K562 (cell line): Measurements from ENCODE around the gene MAST4. TPM values are rescaled to one million over a fixed set of nuclear protein-coding genes. Genes with fewer than 3 reads are reported as not detected.

ENCODE experiments used
- ATAC-seq: fragments of 200-7000 bp; cut with Tn5 transposase; 3 replicates; pipeline ENCODE4 v1.9.1; 2020; ENCODE audit warnings: moderate library complexity
- BruUV-seq: library from RNA; stranded (reverse); fragments of 400-500 nt; replicated peaks from 2 replicates; lab custom pipeline; 2021; lab: Mats Ljungman, UMichigan
- CTCF ChIA-PET: fragments of 300-600 bp; formaldehyde crosslinking; extraction: SDS; loops from one replicate; lab custom pipeline; 2021; ENCODE audit warnings: low intra/inter-chr PET ratio; lab: Yijun Ruan, JAX
- POLR2A ChIA-PET: fragments of 300-600, 350-650 bp; sonication (Branson Sonifier 250); formaldehyde crosslinking; extraction: SDS; loops from one replicate; lab custom pipeline; 2021; ENCODE audit warnings: antibody characterized with exemption, inconsistent platforms; lab: Yijun Ruan, JAX
- DNase-seq, 4 experiments: peaks; one replicate each; pipeline versions ENCODE4 v3.0.0 to v3.0.0-alpha.2; 2011 to 2018; ENCODE audit warnings: low spot score in 3 of 4, mixed read lengths in 3 of 4; ENCODE audit errors: extremely low read depth in 1 of 4
- FAIRE-seq: peaks from 2 replicates; lab custom pipeline; 2011; peaks lifted over from hg19 to GRCh38; lab: Jason Lieb, UNC
- H2AFZ ChIP-seq: 2 replicates; pipeline ENCODE4 v1.6.0; 2011; ENCODE audit warnings: low read depth, low read length, control low read depth, inconsistent platforms
- H3K27ac ChIP-seq: fragments of 200-600 bp; 3 replicates; pipeline ENCODE4 v1.8.0; 2011; ENCODE audit warnings: low read depth, mild to moderate bottlenecking, control low read depth, inconsistent platforms, low read length, moderate library complexity, mixed read lengths; ENCODE audit errors: extremely low read depth
- H3K27me3 ChIP-seq, 2 experiments: fragments of 300-600 bp in 1 of 2; 2 replicates in 1 of 2; 3 replicates in 1 of 2; pipeline versions ENCODE4 v1.6.0 to v1.8.0; 2011; ENCODE audit warnings: inconsistent platforms in 2 of 2, low read length in 2 of 2, mild to moderate bottlenecking in 1 of 2, mixed read lengths in 1 of 2, moderate library complexity in 1 of 2; ENCODE audit not compliant: control insufficient read depth in 2 of 2, insufficient read depth in 2 of 2
- H3K36me3 ChIP-seq: fragments of 300-600 bp; 3 replicates; pipeline ENCODE4 v1.8.0; 2011; ENCODE audit warnings: mild to moderate bottlenecking, low read length, inconsistent platforms; ENCODE audit not compliant: control insufficient read depth, insufficient read depth
- H3K4me1 ChIP-seq, 2 experiments: fragments of 200-600 bp in 1 of 2; replicated peaks in 1 of 2; 2 replicates in 1 of 2; 3 replicates in 1 of 2; pipeline versions ENCODE4 v1.5.1 to v1.8.0; 2011; ENCODE audit warnings: inconsistent platforms in 2 of 2, low read length in 2 of 2, mild to moderate bottlenecking in 1 of 2, mixed read lengths in 1 of 2, moderate library complexity in 1 of 2; ENCODE audit not compliant: control insufficient read depth in 2 of 2, insufficient read depth in 2 of 2
- H3K4me2 ChIP-seq: 2 replicates; pipeline ENCODE4 v1.6.1; 2011; ENCODE audit warnings: low read length, control low read depth, inconsistent platforms, mixed read lengths; ENCODE audit not compliant: insufficient read depth
- H3K4me3 ChIP-seq: fragments of 200-600 bp; sonication (generic), shearing (Covaris generic); 2 replicates; pipeline ENCODE4 v1.5.1; 2016; ENCODE audit warnings: control low read depth, inconsistent platforms
- H3K79me2 ChIP-seq: fragments of 200-600 bp; 3 replicates; pipeline ENCODE4 v1.8.0; 2011; ENCODE audit warnings: low read length, inconsistent platforms; ENCODE audit not compliant: control insufficient read depth, insufficient read depth
- H3K9ac ChIP-seq, 2 experiments: 2 replicates each; pipeline versions ENCODE4 v1.6.0 to v1.6.1; 2011; ENCODE audit warnings: low read depth in 2 of 2, low read length in 2 of 2, control low read depth in 1 of 2, inconsistent platforms in 1 of 2, mild to moderate bottlenecking in 1 of 2, mixed read lengths in 1 of 2; ENCODE audit not compliant: insufficient read depth in 1 of 2
- H3K9me1 ChIP-seq: one replicate; pipeline ENCODE4 v1.6.0; 2011; ENCODE audit warnings: inconsistent platforms, mild to moderate bottlenecking, low read length, moderate library complexity; ENCODE audit not compliant: control insufficient read depth, insufficient read depth
- H3K9me3 ChIP-seq: replicated peaks from 2 replicates; pipeline ENCODE4 v1.5.1; 2011; ENCODE audit warnings: low read depth, low read length, inconsistent platforms; ENCODE audit not compliant: control insufficient read depth, insufficient read depth
- H4K20me1 ChIP-seq: replicated peaks from 2 replicates; pipeline ENCODE4 v1.6.1; 2011; ENCODE audit warnings: low read length, inconsistent platforms, mixed read lengths; ENCODE audit not compliant: control insufficient read depth, insufficient read depth
- ELF1 ChIP-seq: fragments of 200-800 bp; sonication (Bioruptor generic); IDR thresholded peaks from 2 replicates; pipeline ENCODE4 v1.6.1; 2016; ENCODE audit warnings: missing genetic modification characterization, missing compliant biosample characterization
- HIVEP1 ChIP-seq: fragments of 250-450 bp; sonication (Bioruptor Pico); IDR thresholded peaks from 2 replicates; pipeline ENCODE4 v1.4.0; 2020; ENCODE audit warnings: mild to moderate bottlenecking
- MECOM ChIP-seq: fragments of 250-450 bp; sonication (Bioruptor Pico); IDR thresholded peaks from 2 replicates; pipeline ENCODE4 v1.8.0; 2022; ENCODE audit warnings: inconsistent platforms
- OTX1 ChIP-seq: fragments of 450-650 bp; formaldehyde crosslinking; IDR thresholded peaks from 2 replicates; pipeline ENCODE4 v1.4.0; 2022; ENCODE audit warnings: mild to moderate bottlenecking
- SNIP1 ChIP-seq: fragments of 450-650 bp; IDR thresholded peaks from 2 replicates; pipeline ENCODE4 v1.7.1; 2017; ENCODE audit warnings: low read depth, mild to moderate bottlenecking
- SREBF2 ChIP-seq: sonication (generic); formaldehyde crosslinking; IDR thresholded peaks from 2 replicates; pipeline ENCODE4 v1.4.0; 2020; ENCODE audit warnings: mild to moderate bottlenecking, missing genetic modification reagents
- WGBS: fragments of 100-300 bp; shearing (Covaris generic); methylation state at CpG from one replicate; pipeline ENCODE4 v1.1.6; 2016; ENCODE audit warnings: low coverage, mixed read lengths; ENCODE audit not compliant: insufficient coverage; ENCODE audit errors: missing lambda C conversion rate; 5-methylcytosine and 5-hydroxymethylcytosine counted together
- in situ Hi-C: fragments of 300-500 bp; cut with MboI; formaldehyde crosslinking; loops from 4 replicates; pipeline ENCODE4 v1.15.0; 2018; ENCODE audit warnings: inconsistent platforms, mixed read lengths
- intact Hi-C: fragments of 100-400 bp; cut with micrococcal nuclease; formaldehyde crosslinking; loops from 2 replicates; pipeline ENCODE4 v1.14.2; 2022
- polyA plus RNA-seq, 8 experiments: library from polyadenylated mRNA; depleted of rRNA in 4 of 8; stranded (reverse) in 5 of 8; unstranded in 3 of 8; fragments of >200 nt; fragmentation: Nextera tagmentation in 2 of 8; fragmentation: Illumina TruSeq in 1 of 8; extraction: Ambion mirVana in 2 of 8; extraction: Trizol in 1 of 8; gene quantifications; 2 replicates each; pipeline versions ENCODE4 v1.2.1 to v1.2.3, GENCODE V29; 2011 to 2014; ENCODE audit warnings: inconsistent platforms in 1 of 8, missing spikeins in 1 of 8
- total RNA-seq, 7 experiments: library from RNA; depleted of rRNA in 6 of 7; stranded (reverse); fragments of >200 nt in 6 of 7; fragmentation: Illumina TruSeq in 2 of 7; extraction: Trizol in 2 of 7; gene quantifications; 2 replicates each; pipeline versions ENCODE4 v1.2.1 to v1.2.3, GENCODE V29; 2011 to 2021; ENCODE audit warnings: low replicate concordance in 1 of 7
- TF ChIP-seq, protein P1 (sequence below): fragments of 450-650 bp; conservative IDR thresholded peaks from 2 replicates; pipeline ENCODE4 v1.6.1; 2016; ENCODE audit warnings: missing genetic modification characterization, low read depth, mild to moderate bottlenecking, missing compliant biosample characterization, moderate library complexity
- TF ChIP-seq, protein P2 (sequence below): fragments of 450-650 bp; IDR thresholded peaks from 2 replicates; pipeline ENCODE4 v1.6.1; 2016; ENCODE audit warnings: borderline replicate concordance
- TF ChIP-seq, protein P3 (sequence below): fragments of 250-450 bp; sonication (Bioruptor Pico); IDR thresholded peaks from 2 replicates; pipeline ENCODE4 v1.9.0; 2021; ENCODE audit warnings: mild to moderate bottlenecking
- TF ChIP-seq, protein P4 (sequence below): fragments of 450-650 bp; IDR thresholded peaks from 2 replicates; pipeline ENCODE4 v1.6.1; 2017; ENCODE audit warnings: antibody characterized with exemption

Gene MAST4
- total and polyA plus RNA-seq, 9 of the 15 experiments (the other 6 are each of a cell fraction or from before 2014, with no cell fraction given) = 0.88 to 10.1 (median 5.2) TPM

DNA sequence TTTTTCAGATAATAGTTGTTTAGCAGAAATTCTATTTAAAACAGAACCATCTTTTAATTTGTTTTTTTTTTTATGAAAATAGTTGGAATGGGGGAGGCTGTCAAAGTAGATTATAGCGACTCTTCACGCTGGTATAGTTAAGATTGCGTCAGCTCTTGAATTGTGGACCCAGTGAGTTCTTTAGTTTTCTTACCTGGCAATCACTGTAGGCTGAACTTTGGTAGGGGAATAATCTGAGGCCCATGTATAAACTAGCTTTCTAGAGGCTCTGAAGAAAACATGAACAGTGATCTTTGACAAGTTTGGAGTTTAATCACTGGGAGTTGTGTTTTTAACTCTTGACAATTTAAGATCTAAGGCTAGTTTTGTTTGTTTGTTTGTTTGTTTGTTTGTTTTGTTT lies 519.6 kb downstream of the MAST4 start:
- H3K9me3 ChIP-seq = no peaks in the 10 kb centered on the region
- no peak overlapping the region for H3K4me3 ChIP-seq
- no TSS peak for BruUV-seq
- FAIRE-seq (no peak), ATAC-seq (no peak), DNase-seq (no peak)
- no peaks in the 10 kb centered on the region for H3K27me3 ChIP-seq
- H3K9ac ChIP-seq = no peak overlapping the region
- H4K20me1 ChIP-seq = no peaks in the 10 kb centered on the region
- H3K9me1 ChIP-seq = no peaks in the 10 kb centered on the region
- H3K36me3 ChIP-seq = no peaks in the 10 kb centered on the region
- ChIA-PET CTCF (no interaction called here), POLR2A (interaction anchor here (1.3 kb wide), 1 partner anchor 13 kb away, joined by 3 read pairs; no protein-coding TSS in a partner anchor)
- WGBS = 75% methylated on average over 3 of the region's 3 CpGs
- H3K4me1 ChIP-seq = peaks cover 0 to 16% of the 10 kb centered on the region in 2 experiments; a peak in 2 of 5 replicates
- no peak overlapping the region for H2AFZ ChIP-seq
- intact Hi-C loops (no loop called here), in situ Hi-C loops (no loop called here)
- TF ChIP-seq HIVEP1 (CRISPR knock-in tag) (no peak), ELF1 (tag) (no peak), MECOM (CRISPR knock-in tag) (no peak), SREBF2 (CRISPR knock-in tag) (no peak), OTX1 (no peak), SNIP1 (no peak)
- TF ChIP-seq, protein P1, sequence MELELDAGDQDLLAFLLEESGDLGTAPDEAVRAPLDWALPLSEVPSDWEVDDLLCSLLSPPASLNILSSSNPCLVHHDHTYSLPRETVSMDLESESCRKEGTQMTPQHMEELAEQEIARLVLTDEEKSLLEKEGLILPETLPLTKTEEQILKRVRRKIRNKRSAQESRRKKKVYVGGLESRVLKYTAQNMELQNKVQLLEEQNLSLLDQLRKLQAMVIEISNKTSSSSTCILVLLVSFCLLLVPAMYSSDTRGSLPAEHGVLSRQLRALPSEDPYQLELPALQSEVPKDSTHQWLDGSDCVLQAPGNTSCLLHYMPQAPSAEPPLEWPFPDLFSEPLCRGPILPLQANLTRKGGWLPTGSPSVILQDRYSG (tag) = no peak
- TF ChIP-seq, protein P2, sequence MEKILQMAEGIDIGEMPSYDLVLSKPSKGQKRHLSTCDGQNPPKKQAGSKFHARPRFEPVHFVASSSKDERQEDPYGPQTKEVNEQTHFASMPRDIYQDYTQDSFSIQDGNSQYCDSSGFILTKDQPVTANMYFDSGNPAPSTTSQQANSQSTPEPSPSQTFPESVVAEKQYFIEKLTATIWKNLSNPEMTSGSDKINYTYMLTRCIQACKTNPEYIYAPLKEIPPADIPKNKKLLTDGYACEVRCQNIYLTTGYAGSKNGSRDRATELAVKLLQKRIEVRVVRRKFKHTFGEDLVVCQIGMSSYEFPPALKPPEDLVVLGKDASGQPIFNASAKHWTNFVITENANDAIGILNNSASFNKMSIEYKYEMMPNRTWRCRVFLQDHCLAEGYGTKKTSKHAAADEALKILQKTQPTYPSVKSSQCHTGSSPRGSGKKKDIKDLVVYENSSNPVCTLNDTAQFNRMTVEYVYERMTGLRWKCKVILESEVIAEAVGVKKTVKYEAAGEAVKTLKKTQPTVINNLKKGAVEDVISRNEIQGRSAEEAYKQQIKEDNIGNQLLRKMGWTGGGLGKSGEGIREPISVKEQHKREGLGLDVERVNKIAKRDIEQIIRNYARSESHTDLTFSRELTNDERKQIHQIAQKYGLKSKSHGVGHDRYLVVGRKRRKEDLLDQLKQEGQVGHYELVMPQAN = no peak
- TF ChIP-seq, protein P3, sequence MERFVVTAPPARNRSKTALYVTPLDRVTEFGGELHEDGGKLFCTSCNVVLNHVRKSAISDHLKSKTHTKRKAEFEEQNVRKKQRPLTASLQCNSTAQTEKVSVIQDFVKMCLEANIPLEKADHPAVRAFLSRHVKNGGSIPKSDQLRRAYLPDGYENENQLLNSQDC (CRISPR knock-in tag) = no peak
- TF ChIP-seq, protein P4, sequence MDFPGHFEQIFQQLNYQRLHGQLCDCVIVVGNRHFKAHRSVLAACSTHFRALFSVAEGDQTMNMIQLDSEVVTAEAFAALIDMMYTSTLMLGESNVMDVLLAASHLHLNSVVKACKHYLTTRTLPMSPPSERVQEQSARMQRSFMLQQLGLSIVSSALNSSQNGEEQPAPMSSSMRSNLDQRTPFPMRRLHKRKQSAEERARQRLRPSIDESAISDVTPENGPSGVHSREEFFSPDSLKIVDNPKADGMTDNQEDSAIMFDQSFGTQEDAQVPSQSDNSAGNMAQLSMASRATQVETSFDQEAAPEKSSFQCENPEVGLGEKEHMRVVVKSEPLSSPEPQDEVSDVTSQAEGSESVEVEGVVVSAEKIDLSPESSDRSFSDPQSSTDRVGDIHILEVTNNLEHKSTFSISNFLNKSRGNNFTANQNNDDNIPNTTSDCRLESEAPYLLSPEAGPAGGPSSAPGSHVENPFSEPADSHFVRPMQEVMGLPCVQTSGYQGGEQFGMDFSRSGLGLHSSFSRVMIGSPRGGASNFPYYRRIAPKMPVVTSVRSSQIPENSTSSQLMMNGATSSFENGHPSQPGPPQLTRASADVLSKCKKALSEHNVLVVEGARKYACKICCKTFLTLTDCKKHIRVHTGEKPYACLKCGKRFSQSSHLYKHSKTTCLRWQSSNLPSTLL = no peak
- H3K79me2 ChIP-seq = no peaks in the 10 kb centered on the region
- no peak overlapping the region for H3K4me2 ChIP-seq
- H3K27ac ChIP-seq = no peak overlapping the region
